Neural cell (in vitro differentiated cells): ENCODE results near the gene KRI1.

Experiments used
- CTCF ChIP-seq: fragments of 450-650 bp; IDR thresholded peaks from 2 replicates; pipeline ENCODE4 v1.5.1; 2014; ENCODE audit warnings: antibody characterized with exemption, mild to moderate bottlenecking, moderate library complexity; ENCODE audit not compliant: poor library complexity, severe bottlenecking
- EP300 ChIP-seq: fragments of 450-650 bp; conservative IDR thresholded peaks from 2 replicates; pipeline ENCODE4 v1.6.1; 2014; ENCODE audit warnings: antibody characterized with exemption, mild to moderate bottlenecking, moderate library complexity; ENCODE audit not compliant: poor library complexity, severe bottlenecking
- EZH2 ChIP-seq: fragments of 200-600, 300-800 bp; shearing (Covaris generic), sonication (generic); IDR thresholded peaks from 2 replicates; pipeline ENCODE4 v1.6.1; 2014; ENCODE audit warnings: antibody characterized with exemption, low read length, borderline replicate concordance, mild to moderate bottlenecking; ENCODE audit not compliant: insufficient read depth, poor library complexity, severe bottlenecking
- POLR2AphosphoS5 ChIP-seq: IDR thresholded peaks from 2 replicates; pipeline ENCODE4 v1.6.1; 2012
- RAD21 ChIP-seq: fragments of 450-650 bp; conservative IDR thresholded peaks from 2 replicates; pipeline ENCODE4 v1.6.1; 2014; ENCODE audit warnings: antibody characterized with exemption, mild to moderate bottlenecking, moderate library complexity
- SMC3 ChIP-seq: fragments of 450-650 bp; conservative IDR thresholded peaks from 2 replicates; pipeline ENCODE4 v1.6.1; 2014; ENCODE audit warnings: antibody characterized with exemption, mild to moderate bottlenecking, moderate library complexity; ENCODE audit not compliant: poor library complexity
- TAF1 ChIP-seq: IDR thresholded peaks from 2 replicates; pipeline ENCODE4 v1.6.1; 2012; ENCODE audit warnings: low read depth
- TF ChIP-seq, protein P1 (sequence below): IDR thresholded peaks from 2 replicates; pipeline ENCODE4 v1.6.1; 2012; ENCODE audit warnings: borderline replicate concordance

DNA sequence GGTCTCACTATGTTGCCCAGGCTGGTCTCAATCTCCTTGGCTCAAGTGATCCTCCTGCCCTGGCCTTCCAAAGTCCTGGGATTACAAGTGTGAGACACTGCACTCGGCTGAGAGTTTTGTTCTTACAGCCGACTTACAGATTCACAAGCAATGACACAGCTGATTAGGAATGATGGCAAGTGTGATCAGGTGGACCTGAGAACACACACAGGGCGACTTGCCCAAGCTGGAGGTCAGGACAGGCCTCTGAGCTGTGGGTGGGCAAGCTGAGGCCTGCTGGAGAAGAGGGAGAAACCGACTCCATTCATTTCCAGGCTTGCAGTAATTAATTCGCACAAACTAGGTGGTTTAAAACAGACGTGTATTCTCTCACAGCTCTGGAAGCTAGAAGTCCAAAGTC lies 30.2 kb downstream of the KRI1 start:
- no peak for TF ChIP-seq CTCF
- no peak for TF ChIP-seq POLR2AphosphoS5
- no peak for TF ChIP-seq RAD21
- TF ChIP-seq EZH2: no peak
- TF ChIP-seq SMC3: no peak
- TF ChIP-seq EP300: no peak
- TF ChIP-seq, protein P1, sequence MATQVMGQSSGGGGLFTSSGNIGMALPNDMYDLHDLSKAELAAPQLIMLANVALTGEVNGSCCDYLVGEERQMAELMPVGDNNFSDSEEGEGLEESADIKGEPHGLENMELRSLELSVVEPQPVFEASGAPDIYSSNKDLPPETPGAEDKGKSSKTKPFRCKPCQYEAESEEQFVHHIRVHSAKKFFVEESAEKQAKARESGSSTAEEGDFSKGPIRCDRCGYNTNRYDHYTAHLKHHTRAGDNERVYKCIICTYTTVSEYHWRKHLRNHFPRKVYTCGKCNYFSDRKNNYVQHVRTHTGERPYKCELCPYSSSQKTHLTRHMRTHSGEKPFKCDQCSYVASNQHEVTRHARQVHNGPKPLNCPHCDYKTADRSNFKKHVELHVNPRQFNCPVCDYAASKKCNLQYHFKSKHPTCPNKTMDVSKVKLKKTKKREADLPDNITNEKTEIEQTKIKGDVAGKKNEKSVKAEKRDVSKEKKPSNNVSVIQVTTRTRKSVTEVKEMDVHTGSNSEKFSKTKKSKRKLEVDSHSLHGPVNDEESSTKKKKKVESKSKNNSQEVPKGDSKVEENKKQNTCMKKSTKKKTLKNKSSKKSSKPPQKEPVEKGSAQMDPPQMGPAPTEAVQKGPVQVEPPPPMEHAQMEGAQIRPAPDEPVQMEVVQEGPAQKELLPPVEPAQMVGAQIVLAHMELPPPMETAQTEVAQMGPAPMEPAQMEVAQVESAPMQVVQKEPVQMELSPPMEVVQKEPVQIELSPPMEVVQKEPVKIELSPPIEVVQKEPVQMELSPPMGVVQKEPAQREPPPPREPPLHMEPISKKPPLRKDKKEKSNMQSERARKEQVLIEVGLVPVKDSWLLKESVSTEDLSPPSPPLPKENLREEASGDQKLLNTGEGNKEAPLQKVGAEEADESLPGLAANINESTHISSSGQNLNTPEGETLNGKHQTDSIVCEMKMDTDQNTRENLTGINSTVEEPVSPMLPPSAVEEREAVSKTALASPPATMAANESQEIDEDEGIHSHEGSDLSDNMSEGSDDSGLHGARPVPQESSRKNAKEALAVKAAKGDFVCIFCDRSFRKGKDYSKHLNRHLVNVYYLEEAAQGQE: no peak
- no peak for TF ChIP-seq TAF1
